GM21447 (cell line): Measurements from ENCODE around the gene ANKS1A.
"Not testable (repeated sequence)": the region's sequence is repeated elsewhere in the genome, so short reads cannot be mapped to it uniquely, and the experiment has no call there.

Experiments
- ATAC-seq: cut with Tn5 transposase; IDR thresholded peaks from one replicate; pipeline ENCODE4 v1.9.1; 2021; ENCODE audit not compliant: unreplicated experiment

Gene ANKS1A

GRCh38 chr6:35092362-35093117, 203.5 kb downstream of the ANKS1A start:
- ATAC-seq: no peak

- no peak for ATAC-seq
These were observed 204.0 kb downstream of the ANKS1A start for GRCh38 chr6:35093118-35093445.

GRCh38 chr6:35093783-35094182, 204.7 kb downstream of the ANKS1A start:
- ATAC-seq: no peak

DNA sequence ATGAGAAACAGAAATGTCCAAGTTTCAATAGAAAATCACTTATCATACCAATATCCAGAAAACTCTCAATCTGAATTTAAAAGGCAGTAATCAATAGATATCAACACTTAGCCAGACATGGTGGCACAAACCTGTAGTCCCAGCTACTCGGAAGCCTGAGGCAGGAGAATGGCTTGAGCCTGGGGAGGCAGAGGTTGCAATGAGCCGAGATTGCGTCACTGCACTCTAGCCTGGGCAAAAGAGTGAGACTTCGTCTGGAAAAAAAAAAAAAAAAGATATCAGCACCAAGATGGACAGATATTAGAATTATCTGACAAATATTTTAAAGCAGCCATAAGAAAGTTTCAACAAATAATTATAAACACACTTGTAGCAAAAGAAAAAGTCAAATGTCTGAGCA, 205.1 kb downstream of the ANKS1A start:
- no peak for ATAC-seq

GRCh38 chr6:35096129-35096862, 207.2 kb downstream of the ANKS1A start:
- no peak for ATAC-seq

GRCh38 chr6:35099116-35099515, 210.1 kb downstream of the ANKS1A start:
- no peak for ATAC-seq

GRCh38 chr6:35105078-35105477, 216.0 kb downstream of the ANKS1A start:
- no peak for ATAC-seq

- not testable (repeated sequence) for ATAC-seq
These were observed 217.0 kb downstream of the ANKS1A start for GRCh38 chr6:35106061-35106460.

DNA sequence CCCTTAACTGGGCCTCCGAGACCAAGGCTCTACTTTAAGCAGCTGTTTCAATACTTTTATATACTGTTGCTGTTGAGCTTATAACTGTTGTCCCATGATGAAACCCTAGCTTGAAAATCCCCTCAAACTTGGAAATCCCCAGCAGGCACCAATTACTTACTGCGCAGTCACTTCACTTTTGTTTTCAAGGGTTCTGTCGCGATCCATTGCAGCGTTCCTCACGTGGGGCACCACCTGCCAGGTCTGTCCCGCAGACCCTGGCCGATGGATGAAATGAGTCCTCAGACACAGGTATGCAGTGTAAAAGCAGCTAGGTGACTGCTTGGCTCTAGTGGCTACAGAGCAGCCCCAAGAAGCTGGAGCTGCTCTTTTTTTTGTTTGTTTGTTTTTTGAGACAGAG, 218.2 kb downstream of the ANKS1A start:
- ATAC-seq: not testable (repeated sequence)

GRCh38 chr6:35107761-35108160, 218.7 kb downstream of the ANKS1A start:
- ATAC-seq: not testable (repeated sequence)

GRCh38 chr6:35108309-35108885, 219.3 kb downstream of the ANKS1A start:
- ATAC-seq: no peak

- no peak for ATAC-seq
These were observed 231.7 kb downstream of the ANKS1A start for GRCh38 chr6:35120746-35121145.

GRCh38 chr6:35124356-35124755, 235.3 kb downstream of the ANKS1A start:
- no peak for ATAC-seq

- ATAC-seq: no peak
These were observed 239.0 kb downstream of the ANKS1A start for GRCh38 chr6:35128042-35128441.

DNA sequence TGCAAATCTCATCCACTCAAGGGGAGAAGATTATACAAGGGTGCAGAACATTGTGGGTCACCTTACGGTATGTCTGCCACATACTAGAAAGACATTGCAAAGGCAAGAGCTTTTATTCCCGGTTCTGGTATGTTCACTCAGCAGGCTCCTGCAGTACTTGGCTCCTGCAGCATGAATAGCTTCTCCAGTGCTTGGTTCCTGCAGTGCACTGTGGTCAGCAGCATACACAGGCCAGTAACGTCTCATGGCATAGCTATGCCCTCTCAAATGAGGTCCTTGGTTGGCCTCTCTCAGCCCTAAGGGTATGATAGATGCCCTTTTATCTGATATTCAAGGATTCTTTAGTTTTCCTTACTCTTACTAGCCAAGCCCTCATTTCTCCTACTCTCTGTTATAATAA, 239.4 kb downstream of the ANKS1A start:
- ATAC-seq: no peak

DNA sequence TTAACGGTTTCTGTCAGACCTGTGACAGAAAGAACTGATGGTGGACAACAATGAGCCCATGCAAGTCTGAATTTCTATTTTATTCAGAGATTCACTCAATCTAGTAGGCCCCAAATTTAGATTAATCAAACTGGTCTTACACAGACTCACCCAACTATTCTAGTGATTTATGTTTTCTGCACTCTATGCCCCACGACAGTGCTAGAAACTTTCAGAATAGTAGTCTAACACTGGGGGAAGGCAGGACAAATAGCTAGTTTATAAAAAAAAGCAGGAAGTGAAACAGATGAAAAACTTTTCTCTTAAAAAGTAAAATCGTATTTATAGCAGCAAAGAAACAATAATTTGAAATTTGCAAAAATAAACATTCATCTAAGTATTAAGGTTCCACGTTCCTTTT, 247.1 kb downstream of the ANKS1A start:
- ATAC-seq: no peak

- ATAC-seq: not testable (repeated sequence)
These were observed 249.1 kb downstream of the ANKS1A start for GRCh38 chr6:35138191-35138590.

DNA sequence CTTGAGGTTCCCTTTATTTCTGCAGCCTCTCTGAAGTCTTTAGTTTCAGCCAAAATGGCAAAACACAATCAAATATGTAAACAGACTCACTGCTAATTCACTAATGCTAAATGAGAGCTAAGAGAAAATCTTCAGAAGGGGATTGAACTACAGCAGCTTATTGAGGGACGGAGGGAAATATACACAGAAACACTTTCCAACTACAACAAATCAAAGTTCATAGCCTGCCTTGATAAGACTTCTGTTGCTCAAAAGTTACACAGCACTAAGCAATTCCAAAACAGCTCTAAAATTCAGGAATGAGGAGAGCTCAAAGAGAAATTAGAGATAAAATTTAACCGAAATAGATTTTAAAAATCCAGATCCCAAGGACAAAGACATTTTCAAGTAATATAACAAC, 250.4 kb downstream of the ANKS1A start:
- no peak for ATAC-seq

- ATAC-seq: no peak
These were observed 251.0 kb downstream of the ANKS1A start for GRCh38 chr6:35139924-35140638.

GRCh38 chr6:35140639-35141006, 251.6 kb downstream of the ANKS1A start:
- ATAC-seq: no peak
